GM12874 (cell line): ENCODE measurements around the gene NDRG2.

ENCODE experiments used
- CTCF ChIP-seq: IDR thresholded peaks from 2 replicates; pipeline ENCODE4 v1.5.1; 2011; ENCODE audit warnings: low read depth, mild to moderate bottlenecking, control low read depth, low read length, moderate library complexity; ENCODE audit not compliant: insufficient read depth

Gene NDRG2

GRCh38 chr14:20982646-20983369, 42.1 kb downstream of the NDRG2 start:
- no peak for TF ChIP-seq CTCF

GRCh38 chr14:20980906-20981305, 44.0 kb downstream of the NDRG2 start:
- no peak for TF ChIP-seq CTCF

- TF ChIP-seq CTCF = no peak
These were observed 46.2 kb downstream of the NDRG2 start for GRCh38 chr14:20978687-20979086.

- no peak for TF ChIP-seq CTCF
These were observed 48.6 kb downstream of the NDRG2 start for GRCh38 chr14:20976291-20976690.

- TF ChIP-seq CTCF = no peak
These were observed 51.4 kb downstream of the NDRG2 start for GRCh38 chr14:20973501-20973900.

- no peak for TF ChIP-seq CTCF
These were observed 53.2 kb downstream of the NDRG2 start for GRCh38 chr14:20971705-20972021.

GRCh38 chr14:20970983-20971704, 53.7 kb downstream of the NDRG2 start:
- TF ChIP-seq CTCF = peak; percentile 99
